ENCODE results near the gene LRRTM2.

Gene LRRTM2

DNA sequence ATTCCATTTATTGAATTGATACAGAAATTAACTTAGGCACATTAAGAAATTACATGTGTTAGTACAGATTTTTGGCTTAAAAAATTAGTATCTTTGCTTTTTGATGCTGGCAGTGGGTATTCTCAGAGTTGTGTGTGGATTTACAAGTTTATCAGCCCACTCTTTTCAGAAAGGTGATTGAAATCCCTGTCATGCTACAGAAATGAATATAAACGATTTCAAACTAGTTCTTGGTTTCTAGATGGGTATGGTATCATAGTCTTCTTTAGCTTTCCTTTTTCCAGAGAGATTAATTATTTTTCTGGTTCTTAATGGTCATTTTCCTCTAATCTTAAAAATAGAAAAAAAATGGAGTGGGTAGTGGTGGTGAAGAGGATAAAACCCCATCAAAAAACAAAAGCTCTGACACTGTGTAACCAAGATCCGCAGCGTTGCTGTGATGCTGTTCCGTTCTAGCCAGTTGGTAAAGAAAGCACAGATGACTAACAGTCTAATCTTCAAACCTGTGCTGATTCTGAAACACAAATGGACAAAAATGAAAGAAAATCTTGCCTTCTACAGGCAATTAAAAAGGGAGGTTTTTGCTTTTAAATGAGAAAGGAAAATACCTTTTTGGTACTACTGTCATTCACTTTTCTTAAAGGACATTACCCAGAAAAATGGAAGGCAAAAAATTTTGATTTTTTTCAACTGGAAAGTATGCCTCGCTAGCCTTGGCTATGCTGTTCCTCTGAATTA lies 5.2 kb downstream of the LRRTM2 start:
- POLR2A ChIA-PET, result interaction anchor here (0.7 kb wide), 1 partner anchor 340 kb away, joined by 4 read pairs; no protein-coding TSS in a partner anchor
- TF ChIP-seq, protein P1, sequence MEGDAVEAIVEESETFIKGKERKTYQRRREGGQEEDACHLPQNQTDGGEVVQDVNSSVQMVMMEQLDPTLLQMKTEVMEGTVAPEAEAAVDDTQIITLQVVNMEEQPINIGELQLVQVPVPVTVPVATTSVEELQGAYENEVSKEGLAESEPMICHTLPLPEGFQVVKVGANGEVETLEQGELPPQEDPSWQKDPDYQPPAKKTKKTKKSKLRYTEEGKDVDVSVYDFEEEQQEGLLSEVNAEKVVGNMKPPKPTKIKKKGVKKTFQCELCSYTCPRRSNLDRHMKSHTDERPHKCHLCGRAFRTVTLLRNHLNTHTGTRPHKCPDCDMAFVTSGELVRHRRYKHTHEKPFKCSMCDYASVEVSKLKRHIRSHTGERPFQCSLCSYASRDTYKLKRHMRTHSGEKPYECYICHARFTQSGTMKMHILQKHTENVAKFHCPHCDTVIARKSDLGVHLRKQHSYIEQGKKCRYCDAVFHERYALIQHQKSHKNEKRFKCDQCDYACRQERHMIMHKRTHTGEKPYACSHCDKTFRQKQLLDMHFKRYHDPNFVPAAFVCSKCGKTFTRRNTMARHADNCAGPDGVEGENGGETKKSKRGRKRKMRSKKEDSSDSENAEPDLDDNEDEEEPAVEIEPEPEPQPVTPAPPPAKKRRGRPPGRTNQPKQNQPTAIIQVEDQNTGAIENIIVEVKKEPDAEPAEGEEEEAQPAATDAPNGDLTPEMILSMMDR (IDR thresholded peaks at IDR 0.05; ENCODE audit: control extremely low read depth, extremely low read depth, low read depth, missing control alignments), result no peak
- CTCF ChIA-PET, result interaction anchor here (0.9 kb wide), 2 partner anchors 14 to 80 kb away, joined by 3 to 4 read pairs; no protein-coding TSS in a partner anchor
- DNase-seq (ENCODE audit: extremely low spot score), result no peak

DNA sequence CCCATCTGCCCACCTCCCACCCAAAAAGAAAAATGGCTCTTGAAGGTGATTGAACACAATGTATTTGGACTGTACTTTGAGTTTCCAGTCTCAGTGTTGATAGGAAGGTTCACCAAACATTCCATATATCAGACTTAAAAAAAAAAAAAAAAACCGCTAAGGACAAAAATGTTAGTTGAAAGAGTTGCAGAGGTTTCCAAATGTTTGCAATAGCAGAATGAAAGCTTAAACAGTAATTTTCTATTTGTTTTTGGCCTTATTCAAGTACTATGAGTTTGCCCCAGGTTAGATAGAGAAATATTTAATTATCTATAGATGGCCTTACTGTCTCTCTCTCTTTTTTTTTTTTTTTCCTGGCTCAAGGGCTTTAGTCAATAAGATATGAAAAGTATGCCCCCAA lies 6.1 kb downstream of the LRRTM2 start:
- POLR2A ChIA-PET, result interaction anchor here (0.7 kb wide), 1 partner anchor 339 kb away, joined by 4 read pairs; no protein-coding TSS in a partner anchor
- TF ChIP-seq, protein P1 (IDR thresholded peaks at IDR 0.05; ENCODE audit: control extremely low read depth, extremely low read depth, low read depth, missing control alignments), result no peak
- no peak for DNase-seq (ENCODE audit: extremely low spot score)
- CTCF ChIA-PET, result interaction anchor here (0.9 to 2.5 kb wide), 3 partner anchors 13 to 79 kb away, joined by 3 to 8 read pairs (median 4); no protein-coding TSS in a partner anchor

DNA sequence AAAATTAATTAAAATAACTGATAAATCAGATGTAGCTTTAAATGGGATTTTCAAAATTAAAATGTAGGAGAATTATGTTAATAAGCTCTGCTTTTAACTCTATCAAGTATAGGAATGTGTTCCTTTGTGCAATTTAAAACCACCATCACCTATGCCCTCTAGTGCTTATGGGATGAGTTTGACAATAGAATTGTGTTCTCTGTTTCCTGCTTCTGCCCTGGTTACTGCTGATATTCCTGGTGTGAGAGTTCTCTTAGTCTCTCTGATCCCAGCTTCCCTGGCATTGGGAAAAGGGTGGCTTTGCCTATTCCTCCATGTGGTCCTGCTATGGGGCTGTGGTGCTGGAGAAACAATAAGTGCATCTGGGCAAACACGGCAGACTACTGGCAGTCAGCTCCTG lies 8.1 kb downstream of the LRRTM2 start:
- ChIA-PET POLR2A (no interaction called here), CTCF (interaction anchor here (0.9 to 2.5 kb wide), 4 partner anchors 11 to 58 kb away, joined by 3 to 8 read pairs (median 4); no protein-coding TSS in a partner anchor)
- no peak for DNase-seq (ENCODE audit: extremely low spot score)
- TF ChIP-seq, protein P1 (IDR thresholded peaks at IDR 0.05; ENCODE audit: control extremely low read depth, extremely low read depth, low read depth, missing control alignments), result no peak

DNA sequence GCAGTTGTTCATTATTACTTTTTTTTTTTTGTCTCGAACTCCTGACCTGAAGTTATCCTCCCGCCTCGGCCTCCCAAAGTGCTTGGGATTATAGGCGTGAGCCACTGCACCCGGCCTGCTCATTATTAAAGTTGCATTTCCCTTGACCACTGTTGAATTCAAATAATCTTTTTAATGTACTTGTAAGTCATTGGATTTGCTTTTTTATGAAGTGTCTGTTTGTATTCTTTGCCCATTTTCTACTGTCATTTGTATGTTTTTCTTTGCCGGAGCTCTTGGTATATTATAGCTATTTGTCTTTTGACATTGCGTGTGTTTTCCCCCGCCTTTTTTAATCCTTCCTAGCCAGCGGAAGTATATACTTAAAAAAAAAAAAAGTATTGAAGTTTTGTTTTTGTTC lies 22.0 kb downstream of the LRRTM2 start:
- DNase-seq (ENCODE audit: extremely low spot score), result no peak
- TF ChIP-seq, protein P1 (IDR thresholded peaks at IDR 0.05; ENCODE audit: control extremely low read depth, extremely low read depth, low read depth, missing control alignments), result no peak
- ChIA-PET CTCF (interaction anchor here (1.6 kb wide), 1 partner anchor 9 kb away, joined by 3 read pairs; no protein-coding TSS in a partner anchor), POLR2A (no interaction called here)

DNA sequence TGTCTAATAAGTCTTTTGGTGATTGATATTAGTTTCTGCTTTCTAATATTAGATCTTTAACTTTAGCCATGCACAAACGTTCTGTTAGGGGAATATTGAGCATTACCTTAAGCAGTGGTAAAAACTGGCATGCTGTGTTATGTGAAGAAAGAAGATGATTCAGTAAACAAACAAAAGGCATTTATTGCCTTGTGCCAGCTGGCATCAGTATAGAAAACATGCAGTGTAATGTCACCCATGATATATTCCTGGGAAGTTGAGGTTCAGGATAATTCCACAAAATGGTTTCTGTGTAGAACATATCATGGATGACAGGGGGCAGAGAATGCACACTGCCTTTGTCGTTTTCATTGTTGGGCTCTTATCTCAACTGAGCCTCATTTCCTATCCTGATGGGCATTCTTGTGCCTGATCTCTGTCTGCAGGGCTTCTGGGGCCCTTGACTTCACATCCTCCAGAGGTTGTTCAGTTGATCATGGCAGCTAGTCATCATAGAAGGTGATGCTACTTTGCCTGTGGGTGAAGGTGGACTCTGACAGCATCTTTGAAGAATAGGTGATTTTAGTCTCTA lies 24.2 kb downstream of the LRRTM2 start:
- CTCF ChIA-PET, result interaction anchor here (1.5 kb wide), 1 partner anchor 25 kb away, joined by 3 read pairs; no protein-coding TSS in a partner anchor
- no peak for DNase-seq (ENCODE audit: extremely low spot score)
- POLR2A ChIA-PET, result no interaction called here
- TF ChIP-seq, protein P1 (IDR thresholded peaks at IDR 0.05; ENCODE audit: control extremely low read depth, extremely low read depth, low read depth, missing control alignments), result no peak

DNA sequence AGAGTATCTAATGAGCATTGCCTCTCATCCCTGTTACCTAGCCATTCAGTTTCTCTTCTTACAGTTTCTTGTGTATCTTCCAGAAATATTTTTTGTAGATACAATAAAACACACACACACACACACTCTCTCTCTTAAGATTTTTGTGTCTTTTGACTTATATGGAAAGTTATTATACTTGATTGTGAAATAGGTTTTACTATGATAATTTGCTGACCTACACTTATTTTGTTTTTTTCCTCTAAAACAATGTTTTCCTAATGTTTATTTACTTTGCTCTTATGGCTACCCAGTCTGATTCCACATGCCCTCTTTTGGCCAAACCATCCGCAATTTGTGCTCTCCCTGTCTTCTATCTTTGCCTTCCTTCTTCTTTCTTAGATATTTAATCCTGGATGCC lies 25.3 kb downstream of the LRRTM2 start:
- TF ChIP-seq, protein P1 (IDR thresholded peaks at IDR 0.05; ENCODE audit: control extremely low read depth, extremely low read depth, low read depth, missing control alignments), result no peak
- CTCF ChIA-PET, result no interaction called here

More for the DNA sequence above, 25.3 kb downstream of the LRRTM2 start:
- POLR2A ChIA-PET, result no interaction called here
- DNase-seq (ENCODE audit: extremely low spot score), result no peak
